Bone marrow (tissue), 2 donors: ENCODE results near the gene MYO1D.
A peak's percentile ranks its signal among the peaks of the same experiment; 100 is the strongest.

ENCODE experiments used
- DNase-seq, 2 donors: peaks; one replicate each; lab custom pipeline; 2025; lab: John Stamatoyannopoulos, UW

MYO1D gene

DNA sequence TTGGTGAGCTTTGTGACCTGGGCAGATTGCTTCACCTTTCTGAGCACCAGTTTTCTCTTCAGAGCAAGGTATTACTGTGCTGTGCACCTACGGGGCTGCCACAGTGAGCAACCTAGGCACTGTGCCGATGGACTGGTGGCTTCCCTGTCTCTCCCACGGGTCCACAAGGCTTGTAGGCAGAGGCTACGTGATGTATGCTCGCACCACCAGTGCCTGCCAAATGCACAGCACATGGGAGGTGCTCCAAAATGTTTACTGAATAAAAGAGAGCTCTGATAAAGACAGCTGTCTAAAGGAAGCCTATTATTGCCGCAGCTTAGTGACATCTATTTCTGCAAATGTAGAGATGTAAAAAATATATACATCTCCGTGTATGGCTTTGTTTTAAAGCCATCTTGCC, 251.0 kb downstream of the MYO1D start:
- DNase-seq: no peak

GRCh38 chr17:32623196-32623595, 253.7 kb downstream of the MYO1D start:
- DNase-seq: no peak

DNA sequence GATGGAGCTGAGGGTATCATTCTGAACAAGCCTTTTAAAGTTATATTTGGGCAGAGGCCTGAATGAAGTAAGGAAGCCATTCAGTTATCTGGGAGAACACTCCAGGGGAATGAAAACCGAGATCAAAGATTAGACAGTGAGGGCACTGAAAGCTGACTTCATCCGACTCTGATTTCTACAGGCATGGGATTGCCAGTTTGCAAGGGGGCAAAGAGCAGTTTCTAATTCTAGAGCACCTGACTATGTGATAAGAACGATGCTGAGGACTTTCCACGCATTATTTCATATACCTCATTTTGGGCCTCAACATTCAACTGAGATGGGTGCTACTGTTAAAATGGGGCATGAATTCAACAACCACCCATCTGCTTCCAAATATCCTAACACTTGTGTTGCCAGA, 254.4 kb downstream of the MYO1D start:
- DNase-seq: no peak

GRCh38 chr17:32621612-32622312, 255.2 kb downstream of the MYO1D start:
- DNase-seq: no peak

DNA sequence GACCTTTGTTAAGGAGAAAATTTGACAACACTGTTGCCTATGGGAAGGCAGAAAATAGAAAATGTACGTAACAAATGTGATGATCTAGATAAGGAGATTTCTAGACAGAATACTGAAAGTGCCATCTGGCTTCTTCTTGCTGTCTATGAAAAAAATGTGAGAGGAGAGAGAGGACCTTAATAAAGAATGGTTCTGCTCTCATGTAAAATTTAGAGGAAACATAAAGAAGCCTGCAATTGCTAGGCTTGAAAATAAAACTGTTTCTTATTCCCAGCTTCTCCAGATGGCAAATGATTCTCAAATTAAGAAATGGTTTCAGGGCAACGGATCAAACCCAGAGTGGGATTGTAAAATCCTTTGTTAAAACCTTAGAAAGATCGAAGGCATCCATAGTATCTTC, 261.6 kb downstream of the MYO1D start:
- DNase-seq: no peak

- no peak for DNase-seq
Observed at GRCh38 chr17:32610943-32611342, 266.0 kb downstream of the MYO1D start.

DNA sequence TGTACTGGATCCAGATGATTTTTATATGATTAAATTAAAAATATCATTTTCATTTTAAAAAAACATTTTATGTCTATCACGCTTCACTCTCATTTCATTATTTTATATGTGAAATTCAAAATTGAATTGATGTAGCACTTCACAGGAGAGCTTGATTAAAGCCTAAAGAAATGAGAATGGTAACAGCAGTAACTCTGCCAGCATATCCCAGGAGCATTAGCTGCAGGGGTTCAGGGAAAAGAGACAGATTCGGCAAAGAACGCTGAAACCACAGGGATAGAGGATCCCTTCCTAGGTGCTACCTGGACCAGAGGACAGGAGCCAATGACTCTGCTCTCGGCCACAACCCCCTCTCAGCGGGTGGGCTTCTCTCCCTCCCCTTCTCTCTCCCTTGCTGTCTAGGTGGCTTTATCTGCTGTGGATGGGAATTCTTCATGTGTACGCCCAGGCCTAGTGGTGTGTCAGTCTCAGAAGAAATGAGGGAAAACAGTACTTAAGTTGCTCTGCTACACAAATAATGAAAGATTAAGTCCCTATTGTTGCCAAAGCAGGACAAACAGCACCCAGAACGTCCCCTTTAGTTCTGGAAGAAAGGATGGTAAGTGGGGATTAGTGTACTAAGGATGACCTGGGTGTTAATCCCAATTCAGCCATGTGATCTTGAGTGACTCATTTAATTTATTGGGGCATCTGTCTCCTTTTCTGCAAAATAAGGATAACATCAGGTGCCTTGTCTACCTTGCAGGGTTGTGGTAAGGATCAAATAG, 266.9 kb downstream of the MYO1D start:
- no peak for DNase-seq

DNA sequence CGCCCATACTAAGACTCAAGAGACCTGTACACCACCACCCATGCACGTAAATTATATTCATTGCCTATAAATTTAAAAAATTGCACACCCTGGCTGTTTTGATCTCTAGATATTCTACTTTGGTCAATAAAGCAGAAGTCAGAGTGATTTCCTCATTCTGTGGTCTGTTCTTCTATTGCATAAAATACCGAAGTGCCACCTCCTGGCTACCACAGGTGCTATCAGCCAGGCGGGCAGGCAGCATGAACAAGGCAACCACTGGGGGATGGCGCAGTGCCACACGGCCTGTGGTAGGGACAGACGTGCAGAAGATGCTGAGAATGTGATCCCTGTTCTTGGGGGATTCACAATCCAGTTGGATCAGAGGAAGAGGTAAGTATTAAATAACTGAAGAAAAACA, 267.8 kb downstream of the MYO1D start:
- DNase-seq: peak in 1 of 2 donors; percentile 5

- DNase-seq: no peak
Observed at GRCh38 chr17:32608267-32608666, 268.7 kb downstream of the MYO1D start.

GRCh38 chr17:32604966-32605365, 272.0 kb downstream of the MYO1D start:
- DNase-seq: no peak

DNA sequence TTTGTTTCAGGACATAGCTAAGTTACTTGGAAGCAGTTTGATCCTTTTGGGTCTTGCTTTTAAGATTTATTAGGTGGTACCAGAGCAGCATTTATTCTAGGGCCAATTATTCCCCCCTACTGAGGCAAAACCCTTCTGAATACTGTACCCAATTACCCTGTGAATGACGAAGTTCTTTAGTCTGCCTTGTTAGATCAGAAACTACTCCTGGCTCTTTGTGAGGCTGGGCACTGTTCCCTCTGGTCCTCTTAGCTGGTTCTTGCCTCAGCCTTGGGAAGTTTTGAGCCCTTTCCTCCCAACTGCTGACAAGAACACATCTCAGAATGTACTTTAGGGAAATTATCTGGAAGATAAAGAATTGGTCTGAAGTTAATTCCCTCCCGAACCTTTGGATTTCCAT, 274.5 kb downstream of the MYO1D start:
- no peak for DNase-seq

DNA sequence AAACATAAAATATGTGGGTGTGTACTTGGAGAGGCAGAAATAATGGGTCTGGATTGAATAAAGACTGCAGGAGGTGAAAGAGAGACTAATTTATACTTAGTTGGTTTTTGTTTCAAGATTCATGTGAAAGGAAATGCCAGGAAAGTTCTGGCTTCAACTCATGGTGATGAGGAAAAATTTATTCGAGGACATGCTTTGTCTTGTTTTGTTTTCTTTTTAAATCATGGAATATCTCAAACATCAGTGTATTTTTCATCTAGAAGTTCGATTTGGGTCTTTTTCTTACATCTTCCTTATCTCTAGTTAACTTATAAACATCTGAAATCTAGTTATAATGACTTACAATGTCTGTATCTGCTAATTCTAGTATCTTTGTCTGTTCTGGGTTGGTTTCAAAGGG, 275.1 kb downstream of the MYO1D start:
- DNase-seq: no peak

- DNase-seq: no peak
Observed at GRCh38 chr17:32596628-32597027, 280.3 kb downstream of the MYO1D start.

DNA sequence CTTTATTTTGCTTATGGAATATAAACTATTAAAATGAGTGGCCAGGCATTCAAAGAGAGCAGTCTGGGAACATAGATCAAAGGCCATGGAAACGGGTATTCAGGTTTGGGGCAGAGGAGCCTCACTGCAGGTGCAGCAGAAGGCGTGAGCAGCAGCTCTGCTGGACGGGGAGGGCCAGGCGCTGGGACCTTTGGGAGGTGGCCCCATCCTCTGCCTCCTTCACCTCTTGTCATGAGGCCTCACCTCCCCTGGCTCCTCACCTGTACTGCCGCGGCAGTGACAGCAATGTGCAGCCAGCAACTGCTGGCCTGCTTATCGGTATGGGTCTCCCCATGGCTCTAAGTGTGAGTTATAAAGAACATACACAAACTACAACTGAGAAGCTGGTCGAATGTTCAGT, 280.7 kb downstream of the MYO1D start:
- no peak for DNase-seq

DNA sequence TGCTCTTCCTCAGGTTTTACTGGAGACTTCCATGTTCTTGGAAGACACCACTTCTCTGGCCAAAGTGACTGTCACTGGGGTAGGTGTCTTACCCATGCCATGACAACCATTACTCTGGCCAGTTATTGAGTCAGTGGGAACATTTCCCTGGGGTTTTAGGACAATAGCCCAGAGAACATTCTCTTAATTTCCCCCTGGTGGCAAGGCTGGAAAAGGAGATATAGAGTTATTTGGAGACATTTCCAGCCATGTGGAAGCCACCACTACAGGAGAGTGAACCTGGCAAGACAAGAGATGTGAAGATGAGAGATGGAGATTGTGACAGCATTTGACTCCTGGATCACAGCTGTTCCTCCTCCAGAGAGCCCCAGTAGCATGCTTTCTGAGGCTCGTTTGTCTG, 283.9 kb downstream of the MYO1D start:
- no peak for DNase-seq

DNA sequence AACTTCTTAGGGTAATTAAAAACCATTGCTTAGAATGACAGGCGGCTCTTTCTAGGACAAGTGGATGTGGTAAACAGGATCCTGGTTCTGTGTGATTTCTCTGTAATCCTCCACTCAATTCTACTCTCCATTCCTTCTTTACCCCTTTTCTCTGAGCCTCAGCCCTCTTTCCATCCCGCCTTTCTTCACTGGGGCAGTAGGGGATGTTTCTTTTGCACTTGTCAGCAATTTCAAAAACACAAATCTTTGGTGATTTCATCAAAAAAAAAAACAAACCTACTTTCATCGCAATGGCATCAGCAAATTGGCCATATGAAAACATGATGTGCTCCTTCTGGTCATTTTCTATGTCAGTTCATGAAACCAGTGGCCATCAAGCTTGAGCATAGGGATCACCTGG, 285.5 kb downstream of the MYO1D start:
- DNase-seq: no peak

DNA sequence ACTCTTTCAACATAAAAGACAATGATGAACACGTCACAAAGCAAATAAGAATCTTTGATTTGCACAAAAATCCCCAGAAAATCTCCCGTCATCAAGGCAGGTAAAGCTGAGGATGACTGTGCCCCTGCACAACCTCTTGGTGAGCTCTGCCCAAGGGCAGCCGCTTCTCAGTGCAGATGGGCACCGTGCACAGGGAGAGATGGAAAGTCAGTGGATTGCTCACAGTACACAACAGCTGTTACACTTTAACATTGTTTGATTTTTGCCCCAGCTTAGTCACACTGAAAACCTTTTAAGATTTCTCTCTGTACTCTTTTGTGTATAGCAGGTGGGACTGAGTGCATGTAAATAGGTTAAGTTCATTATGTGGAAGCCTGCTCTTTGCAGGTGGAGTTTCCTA, 285.9 kb downstream of the MYO1D start:
- DNase-seq: no peak

DNA sequence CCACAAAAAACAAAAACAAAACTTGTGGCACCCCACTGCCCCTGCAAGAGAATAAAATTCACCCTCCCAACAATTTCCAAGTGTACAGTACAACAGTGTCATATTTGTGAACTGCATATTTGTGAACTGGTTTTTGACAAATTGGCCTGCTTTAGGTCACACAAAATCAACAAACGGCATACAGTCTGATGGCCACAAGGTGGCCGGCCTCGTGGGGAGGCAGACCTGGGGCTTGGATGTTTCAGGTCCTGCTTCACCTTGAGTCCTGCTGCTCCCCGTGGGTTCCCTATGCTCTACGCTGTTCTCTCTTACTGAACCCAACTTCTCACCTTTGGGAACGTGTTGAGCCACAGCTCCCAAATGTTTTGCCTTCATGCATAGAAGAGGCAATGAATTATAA, 287.9 kb downstream of the MYO1D start:
- DNase-seq: no peak

- DNase-seq: no peak
Observed at GRCh38 chr17:32588135-32588534, 288.8 kb downstream of the MYO1D start.

DNA sequence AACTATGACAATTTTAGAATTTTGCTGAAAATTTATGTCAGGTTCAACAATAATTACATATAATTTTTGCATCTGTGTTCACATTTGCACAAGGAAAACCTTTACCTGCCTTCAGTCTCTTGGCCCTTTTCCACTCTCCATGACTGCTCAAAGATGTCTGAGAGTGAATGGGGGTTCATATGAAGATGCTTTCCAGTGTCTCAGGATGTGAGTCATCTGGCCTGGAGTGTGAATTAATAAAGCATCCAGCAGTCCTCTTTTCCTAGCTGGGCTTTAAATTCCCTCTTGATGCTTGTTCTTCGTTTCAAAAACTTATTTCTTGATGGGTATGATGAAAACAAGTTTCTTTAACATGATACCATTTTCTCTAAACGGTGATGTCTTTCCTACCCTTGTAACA, 290.3 kb downstream of the MYO1D start:
- no peak for DNase-seq

DNA sequence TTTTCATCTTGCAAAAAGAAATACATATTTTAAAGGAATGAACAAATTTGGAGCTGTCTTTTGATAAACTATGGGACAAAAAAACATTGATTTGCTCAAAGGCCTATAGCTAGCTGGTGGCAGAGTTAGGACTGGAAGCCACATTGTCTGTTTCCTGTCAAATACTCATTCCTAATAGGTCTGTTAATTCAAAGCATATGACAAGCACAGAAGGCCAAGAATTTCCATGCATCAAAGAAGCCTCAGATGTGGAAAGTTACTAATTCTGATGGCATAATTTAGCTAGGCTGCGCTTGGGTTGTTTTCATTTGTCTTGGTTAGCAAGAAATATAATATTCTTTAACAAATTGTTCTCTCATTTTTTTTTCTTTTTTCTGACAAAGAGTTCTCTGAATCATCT, 292.1 kb downstream of the MYO1D start:
- no peak for DNase-seq

DNA sequence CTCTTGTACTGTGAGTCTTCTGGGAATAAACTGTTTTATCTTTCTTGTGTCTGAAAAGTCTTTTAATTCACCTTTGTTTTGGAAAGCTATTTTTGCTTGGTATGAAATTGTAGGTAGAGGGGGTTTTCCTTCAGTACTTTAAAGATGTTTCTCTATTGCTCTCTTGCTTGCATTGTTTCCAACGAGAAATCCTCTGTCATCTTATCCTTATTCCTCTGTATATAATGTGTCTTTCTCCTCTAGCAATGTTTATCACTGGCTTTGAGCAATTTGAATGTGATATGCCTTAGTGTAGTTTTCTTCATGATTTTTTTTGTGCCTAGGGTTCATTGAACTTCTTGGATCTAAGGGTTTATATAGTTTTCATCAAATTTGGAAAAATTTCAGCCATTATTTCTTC, 293.9 kb downstream of the MYO1D start:
- DNase-seq: no peak

DNA sequence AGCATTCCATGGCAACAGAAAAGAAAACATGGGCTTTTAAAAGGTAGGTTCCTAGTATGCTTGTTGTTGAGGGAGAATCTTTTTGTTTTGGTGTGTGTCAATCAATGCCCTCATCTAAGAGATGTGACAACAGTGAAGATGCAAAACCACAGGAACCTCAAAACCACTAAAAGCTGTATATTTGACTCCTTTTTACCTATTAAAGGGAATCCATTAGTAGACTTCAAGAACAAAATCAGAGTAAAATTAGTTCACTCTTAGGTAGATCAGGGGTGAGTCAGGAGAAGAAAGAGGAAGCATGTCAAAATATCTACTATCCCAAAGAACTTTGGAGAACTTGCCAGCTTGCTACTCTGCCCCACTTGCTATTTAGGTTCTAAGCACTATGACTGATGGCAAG, 301.1 kb downstream of the MYO1D start:
- DNase-seq: no peak

- no peak for DNase-seq
Observed at GRCh38 chr17:32570081-32570396, 306.9 kb downstream of the MYO1D start.
